ENCODE data around the gene UNC5CL. TPM values are rescaled to one million over a fixed set of nuclear protein-coding genes. Genes with fewer than 3 reads are reported as not detected.

Gene UNC5CL
- total RNA-seq, 6 donors from 2014 or later: 0.97 to 12.6 (median 2.3) TPM

DNA sequence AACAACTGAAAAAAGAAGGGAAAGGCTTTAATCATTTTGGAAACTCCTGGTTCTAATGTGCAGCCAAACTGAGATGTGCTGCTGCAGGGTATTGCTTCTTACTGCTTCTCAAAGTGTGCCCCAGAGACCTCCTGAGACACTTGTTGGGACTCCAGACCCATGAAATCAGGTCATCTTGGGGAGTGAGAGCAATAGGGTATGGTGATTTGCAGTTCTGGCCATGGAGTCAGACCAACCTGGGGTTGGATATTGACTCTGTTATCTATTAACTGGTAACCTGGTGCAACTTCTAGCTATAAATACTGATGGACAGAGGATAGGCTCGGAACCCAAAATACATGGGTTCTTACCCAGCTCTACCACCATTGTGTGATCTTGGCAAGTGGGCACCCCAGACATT, 7.1 kb upstream of the UNC5CL start:
- DNase-seq (no peak), ATAC-seq (ENCODE audit: low FRiP score in 2 of 2) (no peak)
- Histone ChIP-seq H3K9me3 (no peaks in the 10 kb centered on the region), H3K36me3 (no peaks in the 10 kb centered on the region), H3K27me3 (no peaks in the 10 kb centered on the region), H3K27ac (no peak overlapping the region), H3K4me3 (no peak overlapping the region), H3K4me1 (peaks cover 0 to under 1% (median 0%) of the 10 kb centered on the region in 4 donors)
- 90 to 92% methylated on average over 1 of the region's 1 CpG for WGBS, 2 donors
- TF ChIP-seq EP300 (IDR thresholded peaks at IDR 0.05): no peak
- TF ChIP-seq POLR2AphosphoS5 (IDR thresholded peaks at IDR 0.05): no peak
- TF ChIP-seq, protein P1, sequence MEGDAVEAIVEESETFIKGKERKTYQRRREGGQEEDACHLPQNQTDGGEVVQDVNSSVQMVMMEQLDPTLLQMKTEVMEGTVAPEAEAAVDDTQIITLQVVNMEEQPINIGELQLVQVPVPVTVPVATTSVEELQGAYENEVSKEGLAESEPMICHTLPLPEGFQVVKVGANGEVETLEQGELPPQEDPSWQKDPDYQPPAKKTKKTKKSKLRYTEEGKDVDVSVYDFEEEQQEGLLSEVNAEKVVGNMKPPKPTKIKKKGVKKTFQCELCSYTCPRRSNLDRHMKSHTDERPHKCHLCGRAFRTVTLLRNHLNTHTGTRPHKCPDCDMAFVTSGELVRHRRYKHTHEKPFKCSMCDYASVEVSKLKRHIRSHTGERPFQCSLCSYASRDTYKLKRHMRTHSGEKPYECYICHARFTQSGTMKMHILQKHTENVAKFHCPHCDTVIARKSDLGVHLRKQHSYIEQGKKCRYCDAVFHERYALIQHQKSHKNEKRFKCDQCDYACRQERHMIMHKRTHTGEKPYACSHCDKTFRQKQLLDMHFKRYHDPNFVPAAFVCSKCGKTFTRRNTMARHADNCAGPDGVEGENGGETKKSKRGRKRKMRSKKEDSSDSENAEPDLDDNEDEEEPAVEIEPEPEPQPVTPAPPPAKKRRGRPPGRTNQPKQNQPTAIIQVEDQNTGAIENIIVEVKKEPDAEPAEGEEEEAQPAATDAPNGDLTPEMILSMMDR (IDR thresholded peaks at IDR 0.05): no peak
- TF ChIP-seq POLR2A (IDR thresholded peaks at IDR 0.05): no peak

DNA sequence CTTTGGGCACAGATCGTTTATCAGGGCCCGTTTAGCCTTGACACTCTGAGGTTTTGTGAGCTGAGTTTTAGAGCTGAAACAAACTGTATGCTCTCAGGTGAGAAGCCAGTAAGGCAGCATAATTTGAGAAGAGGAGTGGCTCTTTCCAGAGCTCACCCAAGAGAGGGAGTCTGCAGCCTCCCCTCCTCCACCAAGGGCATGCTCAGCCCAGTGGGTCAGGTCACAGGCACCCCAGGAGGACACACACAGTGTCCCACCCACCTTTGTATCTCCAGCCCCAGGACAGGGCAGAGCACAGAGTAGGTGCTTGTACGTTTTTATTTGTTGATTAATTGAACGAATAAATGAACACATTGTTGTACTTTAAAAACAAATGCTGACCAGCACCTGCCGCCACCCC, 6.6 kb upstream of the UNC5CL start:
- WGBS, 2 donors: 68 to 76% methylated on average over 5 of the region's 5 CpGs
- H3K27me3 ChIP-seq: no peaks in the 10 kb centered on the region
- H3K9me3 ChIP-seq: no peaks in the 10 kb centered on the region
- H3K36me3 ChIP-seq: no peaks in the 10 kb centered on the region
- ATAC-seq (ENCODE audit: low FRiP score in 2 of 2) (no peak), DNase-seq (no peak)
- TF ChIP-seq, protein P1 (IDR thresholded peaks at IDR 0.05): no peak
- TF ChIP-seq POLR2A (IDR thresholded peaks at IDR 0.05) (no peak), EP300 (IDR thresholded peaks at IDR 0.05) (no peak), POLR2AphosphoS5 (IDR thresholded peaks at IDR 0.05) (no peak)
- peaks cover 0 to 5% (median 2%) of the 10 kb centered on the region in 4 donors for H3K4me1 ChIP-seq
- H3K4me3 ChIP-seq: no peak overlapping the region
- no peak overlapping the region for H3K27ac ChIP-seq

DNA sequence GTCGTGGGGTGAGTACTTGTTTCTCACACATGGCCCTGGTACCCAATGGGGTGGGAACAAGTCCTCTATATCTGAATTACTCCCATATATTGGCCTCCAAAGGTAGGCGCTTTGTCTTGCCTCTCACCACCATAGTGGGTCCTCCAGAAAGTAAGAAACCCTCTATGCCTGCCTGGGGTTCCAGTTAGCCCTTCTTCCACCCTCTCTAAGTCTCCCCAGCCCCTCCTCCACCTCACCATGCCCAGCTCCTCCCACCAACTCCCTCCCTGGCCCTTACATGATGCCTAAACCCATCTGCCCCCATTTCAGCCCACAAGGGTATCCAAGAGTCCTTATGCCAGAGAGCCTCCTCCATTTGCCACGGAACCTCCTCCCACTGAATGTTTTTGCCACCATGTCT, 4.1 kb upstream of the UNC5CL start:
- WGBS, 2 donors: 96% methylated on average over 3 of the region's 3 CpGs
- H3K36me3 ChIP-seq: no peaks in the 10 kb centered on the region
- DNase-seq (no peak), ATAC-seq (ENCODE audit: low FRiP score in 2 of 2) (no peak)
- no peaks in the 10 kb centered on the region for H3K27me3 ChIP-seq
- no peak overlapping the region for H3K4me3 ChIP-seq
- H3K4me1 ChIP-seq: peaks cover 0 to 9% (median 4%) of the 10 kb centered on the region in 4 donors
- H3K27ac ChIP-seq: no peak overlapping the region
- TF ChIP-seq, protein P1 (IDR thresholded peaks at IDR 0.05): no peak
- TF ChIP-seq EP300 (IDR thresholded peaks at IDR 0.05): no peak
- TF ChIP-seq POLR2AphosphoS5 (IDR thresholded peaks at IDR 0.05): no peak
- no peak for TF ChIP-seq POLR2A (IDR thresholded peaks at IDR 0.05)
- no peaks in the 10 kb centered on the region for H3K9me3 ChIP-seq

DNA sequence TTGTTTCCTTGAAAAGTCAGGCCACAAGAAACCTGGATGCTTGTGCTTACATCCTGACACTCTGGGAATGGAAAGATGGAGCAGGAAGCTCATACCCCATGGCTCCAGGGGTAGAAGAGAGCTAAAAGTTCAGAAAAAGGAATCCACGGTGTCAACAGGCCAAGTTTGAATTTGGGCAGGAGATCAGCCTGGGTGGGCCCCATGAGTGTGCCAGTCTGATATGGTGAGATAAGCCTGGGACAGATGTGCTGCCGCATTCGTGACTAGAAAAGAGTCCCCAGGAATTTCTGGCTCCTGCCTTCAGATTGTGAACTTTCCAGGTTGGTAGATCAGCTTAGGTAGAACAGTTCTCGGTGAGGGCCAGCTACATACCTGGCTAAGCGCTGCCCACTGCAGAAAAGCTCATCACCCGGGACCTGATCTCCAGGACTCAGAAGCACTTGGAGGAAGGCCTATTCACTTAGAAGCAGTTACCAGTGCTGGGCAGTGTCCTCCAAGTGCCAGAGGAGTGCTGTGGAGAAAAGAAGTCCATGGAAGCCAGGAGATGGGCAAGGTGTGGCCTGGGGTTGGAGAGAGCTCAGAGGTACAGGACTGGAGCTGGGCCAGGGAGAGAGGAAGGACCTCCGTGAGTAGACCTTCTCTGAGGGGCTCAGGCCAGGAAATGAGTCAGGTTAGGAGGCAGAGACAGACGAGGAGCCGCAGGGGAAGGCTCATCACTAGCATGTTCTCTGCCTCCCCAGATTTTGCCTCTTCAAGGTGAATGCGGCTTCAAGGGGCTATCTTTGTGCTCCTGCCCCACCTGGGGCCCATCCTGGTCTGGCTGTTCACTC, 3.4 kb upstream of the UNC5CL start, which contains the start of gene TSPO2:
Gene TSPO2 (plus strand): TSS at position 242 of the 830 bp plus-strand sequence. CDS start 519 bp downstream, at position 761.
- Histone ChIP-seq H3K36me3 (no peaks in the 10 kb centered on the region), H3K27ac (no peak within 1 kb of the TSS), H3K4me3 (no peak within 1 kb of the TSS), H3K4me1 (peaks cover 0 to 9% (median 4%) of the 10 kb centered on the region in 4 donors), H3K27me3 (no peaks in the 10 kb centered on the region), H3K9me3 (no peaks in the 10 kb centered on the region)
- DNase-seq: no peak
- 88 to 93% methylated on average over 8 to 10 of the region's 10 CpGs for WGBS, 2 donors
- no peak for ATAC-seq (ENCODE audit: low FRiP score in 2 of 2)
- TF ChIP-seq, protein P1 (IDR thresholded peaks at IDR 0.05): no peak
- TF ChIP-seq EP300 (IDR thresholded peaks at IDR 0.05) (no peak), POLR2A (IDR thresholded peaks at IDR 0.05) (no peak), POLR2AphosphoS5 (IDR thresholded peaks at IDR 0.05) (no peak)

All from upper lobe of left lung (tissue), 6 donors.